GM12878 (cell line): Measurements from ENCODE around the gene DCAF11. TPM values are rescaled to one million over a fixed set of nuclear protein-coding genes. Genes with fewer than 3 reads are reported as not detected.

Source experiments
- ATAC-seq: fragments of 200-7000 bp; cut with Tn5 transposase; 3 replicates; pipeline ENCODE4 v1.9.1; 2020; ENCODE audit warnings: mild to moderate bottlenecking, moderate library complexity
- BruUV-seq: library from RNA; stranded (reverse); fragments of 400-500 nt; replicated peaks from 2 replicates; lab custom pipeline; 2021; lab: Mats Ljungman, UMichigan
- CTCF ChIA-PET: fragments of 300-600 bp; sonication (Branson Sonifier 250); formaldehyde crosslinking; extraction: SDS; loops from one replicate; lab custom pipeline; 2021; ENCODE audit warnings: inconsistent platforms; lab: Yijun Ruan, JAX
- POLR2A ChIA-PET: fragments of 350-600 bp; formaldehyde crosslinking; extraction: SDS; loops from one replicate; lab custom pipeline; 2021; ENCODE audit warnings: inconsistent platforms; lab: Charles Lee
- RAD21 ChIA-PET: fragments of 300-600 bp; sonication (Branson Sonifier 250); formaldehyde crosslinking; loops from one replicate; lab custom pipeline; 2023; ENCODE audit warnings: antibody characterized with exemption; ENCODE audit not compliant: unreplicated experiment; lab: Charles Lee
- SMC1A ChIA-PET: fragments of 300-600 bp; sonication (Branson Sonifier 250); formaldehyde crosslinking; loops from one replicate; lab custom pipeline; 2023; ENCODE audit not compliant: unreplicated experiment, uncharacterized antibody; lab: Charles Lee
- DNase-seq: peaks from one replicate; pipeline ENCODE4 v3.0.0-alpha.2; 2011; ENCODE audit warnings: low read depth, low spot score
- FAIRE-seq: peaks from 3 replicates; lab custom pipeline; 2011; peaks lifted over from hg19 to GRCh38; lab: Jason Lieb, UNC
- H2AFZ ChIP-seq: 2 replicates; pipeline ENCODE4 v1.6.0; 2011; ENCODE audit warnings: low read depth, low read length, control low read depth; ENCODE audit not compliant: control insufficient read depth
- H3K27ac ChIP-seq: 2 replicates; pipeline ENCODE4 v1.5.1; 2011; ENCODE audit warnings: control low read depth; ENCODE audit not compliant: control insufficient read depth, insufficient read depth
- H3K27me3 ChIP-seq, 2 experiments: replicated peaks in 1 of 2; 2 replicates each; pipeline versions ENCODE4 v1.6.0 to v1.6.1; 2011; ENCODE audit warnings: low read length in 1 of 2; ENCODE audit not compliant: control insufficient read depth in 2 of 2, insufficient read depth in 2 of 2
- H3K36me3 ChIP-seq, 2 experiments: 2 replicates each; pipeline ENCODE4 v1.5.1; 2011; ENCODE audit warnings: low read length in 1 of 2; ENCODE audit not compliant: control insufficient read depth in 2 of 2, insufficient read depth in 2 of 2
- H3K4me1 ChIP-seq: 2 replicates; pipeline ENCODE4 v1.6.1; 2011; ENCODE audit warnings: mild to moderate bottlenecking, low read length, moderate library complexity, mixed read lengths; ENCODE audit not compliant: control insufficient read depth, insufficient read depth
- H3K4me2 ChIP-seq: 2 replicates; pipeline ENCODE4 v1.6.0; 2011; ENCODE audit warnings: control low read depth; ENCODE audit not compliant: control insufficient read depth, insufficient read depth
- H3K4me3 ChIP-seq: fragments of 200-600 bp; sonication (generic); 2 replicates; pipeline ENCODE4 v1.5.1; 2016
- H3K79me2 ChIP-seq: 2 replicates; pipeline ENCODE4 v1.6.0; 2011; ENCODE audit warnings: low read length; ENCODE audit not compliant: control insufficient read depth, insufficient read depth
- H3K9ac ChIP-seq: 2 replicates; pipeline ENCODE4 v1.8.0; 2011; ENCODE audit warnings: low read length, control low read depth, mixed read lengths; ENCODE audit not compliant: control insufficient read depth, insufficient read depth
- H3K9me3 ChIP-seq: replicated peaks from 3 replicates; pipeline ENCODE4 v1.5.1; 2011; ENCODE audit warnings: mild to moderate bottlenecking, low read length; ENCODE audit not compliant: control insufficient read depth, insufficient read depth
- H4K20me1 ChIP-seq: 2 replicates; pipeline ENCODE4 v1.6.0; 2011; ENCODE audit not compliant: control insufficient read depth, insufficient read depth
- BRCA1 ChIP-seq: IDR thresholded peaks from 2 replicates; pipeline ENCODE4 v1.6.1; 2011; ENCODE audit warnings: low read depth, low read length, improper control_type of control experiment
- CREM ChIP-seq: IDR thresholded peaks from 2 replicates; pipeline ENCODE4 v1.6.1; 2014; ENCODE audit warnings: antibody characterized with exemption, low read depth
- DPF2 ChIP-seq: fragments of 450-650 bp; IDR thresholded peaks from 2 replicates; pipeline ENCODE4 v1.6.1; 2017; ENCODE audit warnings: mild to moderate bottlenecking
- EED ChIP-seq: sonication (generic); IDR thresholded peaks from 2 replicates; pipeline ENCODE4 v1.6.1; 2016; ENCODE audit warnings: antibody characterized with exemption, low read depth
- EP300 ChIP-seq, 2 experiments: fragments of 150-350 bp in 1 of 2; IDR thresholded peaks; 2 replicates each; pipeline ENCODE4 v1.6.1; 2011 to 2012; ENCODE audit warnings: low read depth in 2 of 2, low read length in 2 of 2, borderline replicate concordance in 1 of 2, improper control_type of control experiment in 1 of 2, inconsistent platforms in 1 of 2; ENCODE audit not compliant: control insufficient read depth in 1 of 2
- IKZF1 ChIP-seq: fragments of 450-650 bp; conservative IDR thresholded peaks from 2 replicates; pipeline ENCODE4 v1.6.1; 2017; ENCODE audit warnings: antibody characterized with exemption, mild to moderate bottlenecking
- JUNB ChIP-seq: IDR thresholded peaks from 2 replicates; pipeline ENCODE4 v1.6.1; 2016; ENCODE audit warnings: antibody characterized with exemption, mild to moderate bottlenecking
- MYC ChIP-seq: IDR thresholded peaks from 2 replicates; pipeline ENCODE4 v1.6.1; 2011; ENCODE audit warnings: mild to moderate bottlenecking, low read length, moderate library complexity, inconsistent platforms; ENCODE audit not compliant: insufficient read depth, insufficient replicate concordance, insufficient read length, severe bottlenecking
- NFIC ChIP-seq: IDR thresholded peaks from 2 replicates; pipeline ENCODE4 v1.6.1; 2012; ENCODE audit warnings: low read depth, mild to moderate bottlenecking, inconsistent platforms, low read length, moderate library complexity
- NR2C1 ChIP-seq: fragments of 450-650 bp; IDR thresholded peaks from 2 replicates; pipeline ENCODE4 v1.6.1; 2017; ENCODE audit warnings: antibody characterized with exemption, mild to moderate bottlenecking, moderate library complexity
- PAX8 ChIP-seq: fragments of 450-650 bp; IDR thresholded peaks from 2 replicates; pipeline ENCODE4 v1.6.1; 2017; ENCODE audit warnings: mild to moderate bottlenecking, moderate library complexity
- PML ChIP-seq: IDR thresholded peaks from 2 replicates; pipeline ENCODE4 v1.6.1; 2012; ENCODE audit warnings: low read length, inconsistent platforms
- RUNX3 ChIP-seq: IDR thresholded peaks from 2 replicates; pipeline ENCODE4 v1.6.1; 2012; ENCODE audit warnings: low read length, inconsistent platforms
- SRF ChIP-seq, 2 experiments: IDR thresholded peaks; 2 replicates each; pipeline ENCODE4 v1.6.1; 2011; ENCODE audit warnings: low read depth in 2 of 2, low read length in 2 of 2, mild to moderate bottlenecking in 1 of 2, moderate library complexity in 1 of 2
- SUZ12 ChIP-seq: fragments of 200-600 bp; sonication (generic); IDR thresholded peaks from one replicate; pipeline ENCODE4 v1.6.1; 2018; ENCODE audit warnings: antibody characterized with exemption, mild to moderate bottlenecking; ENCODE audit not compliant: unreplicated experiment
- TAF1 ChIP-seq: IDR thresholded peaks from 2 replicates; pipeline ENCODE4 v1.6.1; 2011; ENCODE audit warnings: mild to moderate bottlenecking, low read depth, low read length, borderline replicate concordance
- WRNIP1 ChIP-seq: IDR thresholded peaks from 2 replicates; pipeline ENCODE4 v1.6.1; 2011; ENCODE audit warnings: low read depth, low read length, improper control_type of control experiment, borderline replicate concordance
- WGBS: methylation state at CpG from one replicate; pipeline ENCODE4 v1.1.6; 2016; ENCODE audit warnings: low lambda C conversion rate; ENCODE audit not compliant: insufficient replicate concordance, insufficient coverage; ENCODE audit errors: missing lambda C conversion rate; 5-methylcytosine and 5-hydroxymethylcytosine counted together
- in situ Hi-C: fragments of 300-500 bp; cut with MboI; formaldehyde crosslinking; loops from 9 replicates; pipeline ENCODE4 v1.14.3; 2018; ENCODE audit warnings: mixed read lengths
- intact Hi-C: fragments of 100-400 bp; cut with micrococcal nuclease; formaldehyde crosslinking; loops from one replicate; pipeline ENCODE4 v1.14.2; 2022; ENCODE audit not compliant: unreplicated experiment
- polyA plus RNA-seq, 11 experiments: library from polyadenylated mRNA; depleted of rRNA in 4 of 11; unstranded in 6 of 11; stranded (reverse) in 5 of 11; fragments of >200 nt; fragmentation: Nextera tagmentation in 4 of 11; fragmentation: Illumina TruSeq in 1 of 11; extraction: Ambion mirVana in 4 of 11; extraction: Trizol in 1 of 11; gene quantifications; 1 replicate in 1 of 11; 2 replicates in 10 of 11; pipeline versions ENCODE4 v1.2.1 to v1.2.3, GENCODE V29; 2011 to 2016; ENCODE audit warnings: inconsistent platforms in 2 of 11, missing spikeins in 2 of 11, low read depth in 1 of 11
- total RNA-seq, 4 experiments: library from RNA; depleted of rRNA in 3 of 4; stranded (reverse); fragments of >200 nt in 3 of 4; fragmentation: Illumina TruSeq in 1 of 4; extraction: Trizol in 1 of 4; gene quantifications; 2 replicates each; pipeline versions ENCODE4 v1.2.1 to v1.2.3, GENCODE V29; 2013 to 2021
- TF ChIP-seq, protein P1 (sequence below): fragments of 450-650 bp; IDR thresholded peaks from 2 replicates; pipeline ENCODE4 v1.6.1; 2017; ENCODE audit warnings: low read depth, mild to moderate bottlenecking, moderate library complexity
- TF ChIP-seq, protein P2 (sequence below), 3 experiments: IDR thresholded peaks in 2 of 3; conservative IDR thresholded peaks in 1 of 3; 2 replicates each; pipeline ENCODE4 v1.5.1; 2011; ENCODE audit warnings: low read depth in 3 of 3, low read length in 3 of 3, mild to moderate bottlenecking in 3 of 3, control low read depth in 2 of 3, moderate library complexity in 2 of 3, inconsistent platforms in 1 of 3, mixed read lengths in 1 of 3; ENCODE audit not compliant: control insufficient read depth in 2 of 3, insufficient read depth in 1 of 3; ENCODE audit errors: extremely low read depth in 1 of 3

The DCAF11 gene
- total and polyA plus RNA-seq, 10 of the 15 experiments (the other 5 are each of a cell fraction or from before 2014, with no cell fraction given), result 13.4 to 91.2 (median 68.7) TPM

DNA sequence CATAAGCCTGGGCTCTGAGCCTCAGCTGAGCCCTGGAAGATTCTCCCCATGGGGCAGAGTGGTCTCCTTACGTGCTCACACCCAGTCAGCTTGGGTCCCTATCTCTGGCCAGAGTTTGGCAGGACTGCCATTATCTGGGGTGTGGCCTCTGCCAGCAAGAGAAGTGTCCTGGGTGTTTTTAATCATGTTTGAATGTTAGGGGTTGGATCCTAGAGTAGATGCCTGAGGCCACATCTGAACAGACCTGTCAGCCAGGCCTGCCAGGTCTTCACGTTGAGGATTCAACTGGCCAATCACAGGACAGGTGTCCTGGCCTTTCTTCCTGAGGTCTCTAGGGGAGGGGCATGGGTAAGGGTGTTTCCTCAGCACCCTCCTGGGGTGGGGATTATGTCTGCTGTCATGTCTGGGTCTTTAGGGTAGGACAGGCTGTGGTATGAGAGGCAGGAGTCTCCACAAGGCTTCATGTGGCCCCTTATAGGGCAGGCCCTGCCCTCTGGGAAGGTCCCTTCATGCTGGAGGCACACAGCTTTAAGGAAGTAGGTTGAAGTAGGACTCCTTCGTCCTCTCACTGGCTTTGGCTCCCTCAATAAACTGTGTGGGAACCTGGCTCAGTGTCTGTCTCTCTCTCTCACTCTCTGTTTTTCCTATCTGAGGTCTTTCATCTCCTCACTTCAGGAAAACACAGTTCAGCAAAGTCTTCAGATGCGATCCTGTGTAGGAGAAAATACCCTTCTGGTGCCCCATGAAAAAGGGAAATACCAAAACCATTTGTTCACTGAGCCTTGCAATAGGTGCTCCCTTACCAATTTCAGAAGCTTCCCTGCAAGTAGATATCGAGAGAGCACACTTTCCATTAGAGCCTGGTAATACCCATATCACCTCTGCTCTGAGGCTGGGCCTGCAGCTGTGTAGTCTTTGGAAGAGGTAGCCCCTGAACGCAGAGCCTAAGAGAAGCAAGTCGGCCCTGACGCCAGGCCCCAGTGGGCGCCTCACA lies 9.1 kb downstream of the DCAF11 start:
- ChIA-PET SMC1A (interaction anchor here (0.8 to 6.1 kb wide), 8 partner anchors 8 to 38 kb away, joined by 3 to 47 read pairs (median 6); partner anchors contain the start of genes DCAF11, IRF9, NRL and PSME1), CTCF (interaction anchor here (0.7 to 2.0 kb wide), 6 partner anchors 9 to 186 kb away, joined by 3 to 9 read pairs (median 4); partner anchors contain the start of genes DCAF11, IRF9 and NRL), POLR2A (interaction anchor here (1.0 to 17.1 kb wide), 6 partner anchors 8 to 123 kb away, joined by 3 to 276 read pairs (median 8); partner anchors contain the start of genes DCAF11, EMC9, FITM1 and NRL), RAD21 (interaction anchor here (0.9 to 2.1 kb wide), 8 partner anchors 9 to 119 kb away, joined by 3 to 14 read pairs (median 3); partner anchors contain the start of genes DCAF11, IRF9, NRL and PSME1)
- Histone ChIP-seq H3K9me3 (no peaks in the 10 kb centered on the region), H2AFZ (peak overlapping the region; percentile 59), H3K4me3 (no peak overlapping the region), H3K4me2 (peak overlapping the region; percentile 46), H3K9ac (peak overlapping the region; percentile 46; the same call in 1 of the 2 replicates), H4K20me1 (no peaks in the 10 kb centered on the region), H3K27me3 (no peaks in the 10 kb centered on the region), H3K36me3 (peaks cover 10 to 13% of the 10 kb centered on the region in 2 experiments), H3K4me1 (peaks cover 25% of the 10 kb centered on the region), H3K27ac (peak overlapping the region; percentile 78), H3K79me2 (no peaks in the 10 kb centered on the region)
- intact Hi-C loops, result no loop called here
- WGBS, result 26% methylated on average over 9 of the region's 9 CpGs
- BruUV-seq, result no TSS peak
- in situ Hi-C loops, result loop anchor here (25.0 kb wide), 1 partner anchor 811 kb away; the partner anchor contains the start of genes BCL2L2, PABPN1 and PPP1R3E
- no peak for DNase-seq
- peak; percentile 65 for FAIRE-seq
- peak; percentile 92 for ATAC-seq
- no peak for TF ChIP-seq SRF (IDR thresholded peaks at IDR 0.05; ENCODE audit: low read depth in 2 of 2, low read length in 2 of 2)
- no peak for TF ChIP-seq SUZ12
- TF ChIP-seq CREM, result no peak
- TF ChIP-seq PML, result 0 out of 2 replicates have a peak, but pooled peaks have one; percentile 22
- no peak for TF ChIP-seq BRCA1
- no peak for TF ChIP-seq MYC
- no peak for TF ChIP-seq JUNB
- TF ChIP-seq, protein P1, sequence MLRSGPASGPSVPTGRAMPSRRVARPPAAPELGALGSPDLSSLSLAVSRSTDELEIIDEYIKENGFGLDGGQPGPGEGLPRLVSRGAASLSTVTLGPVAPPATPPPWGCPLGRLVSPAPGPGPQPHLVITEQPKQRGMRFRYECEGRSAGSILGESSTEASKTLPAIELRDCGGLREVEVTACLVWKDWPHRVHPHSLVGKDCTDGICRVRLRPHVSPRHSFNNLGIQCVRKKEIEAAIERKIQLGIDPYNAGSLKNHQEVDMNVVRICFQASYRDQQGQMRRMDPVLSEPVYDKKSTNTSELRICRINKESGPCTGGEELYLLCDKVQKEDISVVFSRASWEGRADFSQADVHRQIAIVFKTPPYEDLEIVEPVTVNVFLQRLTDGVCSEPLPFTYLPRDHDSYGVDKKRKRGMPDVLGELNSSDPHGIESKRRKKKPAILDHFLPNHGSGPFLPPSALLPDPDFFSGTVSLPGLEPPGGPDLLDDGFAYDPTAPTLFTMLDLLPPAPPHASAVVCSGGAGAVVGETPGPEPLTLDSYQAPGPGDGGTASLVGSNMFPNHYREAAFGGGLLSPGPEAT, result peak; percentile 58; the same call in 1 of the 2 replicates
- TF ChIP-seq, protein P2, sequence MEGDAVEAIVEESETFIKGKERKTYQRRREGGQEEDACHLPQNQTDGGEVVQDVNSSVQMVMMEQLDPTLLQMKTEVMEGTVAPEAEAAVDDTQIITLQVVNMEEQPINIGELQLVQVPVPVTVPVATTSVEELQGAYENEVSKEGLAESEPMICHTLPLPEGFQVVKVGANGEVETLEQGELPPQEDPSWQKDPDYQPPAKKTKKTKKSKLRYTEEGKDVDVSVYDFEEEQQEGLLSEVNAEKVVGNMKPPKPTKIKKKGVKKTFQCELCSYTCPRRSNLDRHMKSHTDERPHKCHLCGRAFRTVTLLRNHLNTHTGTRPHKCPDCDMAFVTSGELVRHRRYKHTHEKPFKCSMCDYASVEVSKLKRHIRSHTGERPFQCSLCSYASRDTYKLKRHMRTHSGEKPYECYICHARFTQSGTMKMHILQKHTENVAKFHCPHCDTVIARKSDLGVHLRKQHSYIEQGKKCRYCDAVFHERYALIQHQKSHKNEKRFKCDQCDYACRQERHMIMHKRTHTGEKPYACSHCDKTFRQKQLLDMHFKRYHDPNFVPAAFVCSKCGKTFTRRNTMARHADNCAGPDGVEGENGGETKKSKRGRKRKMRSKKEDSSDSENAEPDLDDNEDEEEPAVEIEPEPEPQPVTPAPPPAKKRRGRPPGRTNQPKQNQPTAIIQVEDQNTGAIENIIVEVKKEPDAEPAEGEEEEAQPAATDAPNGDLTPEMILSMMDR (IDR thresholded peaks at IDR 0.05 in 2 of 3, conservative IDR thresholded peaks at IDR 0.05 in 1 of 3; ENCODE audit: control insufficient read depth in 2 of 3, extremely low read depth in 1 of 3, insufficient read depth in 1 of 3, low read depth in 3 of 3, low read length in 3 of 3), result no peak
- no peak for TF ChIP-seq WRNIP1
- 0 out of 2 replicates have a peak, but pooled peaks have one; percentile 25 for TF ChIP-seq EED
- no peak for TF ChIP-seq EP300 (IDR thresholded peaks at IDR 0.05; ENCODE audit: borderline replicate concordance in 1 of 2, control insufficient read depth in 1 of 2, low read depth in 2 of 2, low read length in 2 of 2)
- TF ChIP-seq IKZF1, result peak; percentile 38; the same call in 1 of the 2 replicates
- TF ChIP-seq RUNX3, result peak; percentile 36; the same call in 1 of the 2 replicates
- no peak for TF ChIP-seq PAX8
- TF ChIP-seq NR2C1, result no peak
- no peak for TF ChIP-seq TAF1
- no peak for TF ChIP-seq NFIC
- peak; percentile 33; the same call in 1 of the 2 replicates for TF ChIP-seq DPF2
